Vagina (tissue), 2 donors: Measurements from ENCODE around the gene ADAMTS17. TPM values are rescaled to one million over a fixed set of nuclear protein-coding genes. Genes with fewer than 3 reads are reported as not detected.

Experiments
- DNase-seq, 2 donors: peaks; one replicate each; pipeline ENCODE4 v3.0.0-alpha.2; 2017; ENCODE audit errors: extremely low spot score in 2 of 2
- H3K27ac ChIP-seq: fragments of 200-600 bp; sonication (generic); one replicate; pipeline ENCODE4 v1.5.1; 2019
- H3K27me3 ChIP-seq: fragments of 200-600 bp; sonication (generic); one replicate; pipeline ENCODE4 v1.5.1; 2019
- H3K36me3 ChIP-seq, 2 donors: fragments of 200-600 bp; sonication (generic); one replicate each; pipeline ENCODE4 v1.5.1; 2017 to 2019
- H3K4me1 ChIP-seq: fragments of 200-600 bp; sonication (generic); one replicate; pipeline ENCODE4 v1.5.1; 2019
- H3K4me3 ChIP-seq, 2 donors: fragments of 200-600 bp; sonication (generic); 1 replicate in 1 of 2; 2 replicates in 1 of 2; pipeline ENCODE4 v1.5.1; 2016 to 2019
- H3K9me3 ChIP-seq: fragments of 200-600 bp; sonication (generic); one replicate; pipeline ENCODE4 v1.5.1; 2019
- POLR2A ChIP-seq, 2 donors: fragments of 450-650 bp; IDR thresholded peaks; one replicate each; pipeline ENCODE4 v1.6.1; 2017; ENCODE audit warnings: antibody characterized with exemption in 2 of 2, mild to moderate bottlenecking in 2 of 2, moderate library complexity in 2 of 2
- POLR2AphosphoS5 ChIP-seq, 2 donors: sonication (generic); formaldehyde crosslinking; IDR thresholded peaks; one replicate each; pipeline ENCODE4 v1.9.0; 2017; ENCODE audit warnings: antibody characterized with exemption in 2 of 2, mild to moderate bottlenecking in 2 of 2, low read depth in 1 of 2; ENCODE audit not compliant: insufficient read depth in 1 of 2
- intact Hi-C: fragments of 100-400 bp; cut with DNase I; formaldehyde crosslinking; loops from one replicate; pipeline ENCODE4 v1.15.1; 2023
- total RNA-seq: library from RNA; depleted of rRNA; stranded (reverse); fragments of >200 nt; gene quantifications from one replicate; pipeline ENCODE4 v1.2.3, GENCODE V29; 2016
- TF ChIP-seq, protein P1 (sequence below), 3 experiments: fragments of 450-650 bp in 2 of 3; fragments of 200-600 bp in 1 of 3; sonication (generic) in 1 of 3; IDR thresholded peaks; one replicate each; pipeline ENCODE4 v1.5.1; 2017 to 2019; ENCODE audit warnings: antibody characterized with exemption in 3 of 3, mild to moderate bottlenecking in 2 of 3, moderate library complexity in 2 of 3

Gene ADAMTS17
- total RNA-seq, 1 donor from 2014 or later = 16.0 TPM

- Histone ChIP-seq H3K4me3 (no peak overlapping the region), H3K27ac (no peak overlapping the region), H3K9me3 (peaks cover 7% of the 10 kb centered on the region), H3K27me3 (no peaks in the 10 kb centered on the region), H3K36me3 (no peaks in the 10 kb centered on the region), H3K4me1 (no peaks in the 10 kb centered on the region)
- TF ChIP-seq, protein P1, sequence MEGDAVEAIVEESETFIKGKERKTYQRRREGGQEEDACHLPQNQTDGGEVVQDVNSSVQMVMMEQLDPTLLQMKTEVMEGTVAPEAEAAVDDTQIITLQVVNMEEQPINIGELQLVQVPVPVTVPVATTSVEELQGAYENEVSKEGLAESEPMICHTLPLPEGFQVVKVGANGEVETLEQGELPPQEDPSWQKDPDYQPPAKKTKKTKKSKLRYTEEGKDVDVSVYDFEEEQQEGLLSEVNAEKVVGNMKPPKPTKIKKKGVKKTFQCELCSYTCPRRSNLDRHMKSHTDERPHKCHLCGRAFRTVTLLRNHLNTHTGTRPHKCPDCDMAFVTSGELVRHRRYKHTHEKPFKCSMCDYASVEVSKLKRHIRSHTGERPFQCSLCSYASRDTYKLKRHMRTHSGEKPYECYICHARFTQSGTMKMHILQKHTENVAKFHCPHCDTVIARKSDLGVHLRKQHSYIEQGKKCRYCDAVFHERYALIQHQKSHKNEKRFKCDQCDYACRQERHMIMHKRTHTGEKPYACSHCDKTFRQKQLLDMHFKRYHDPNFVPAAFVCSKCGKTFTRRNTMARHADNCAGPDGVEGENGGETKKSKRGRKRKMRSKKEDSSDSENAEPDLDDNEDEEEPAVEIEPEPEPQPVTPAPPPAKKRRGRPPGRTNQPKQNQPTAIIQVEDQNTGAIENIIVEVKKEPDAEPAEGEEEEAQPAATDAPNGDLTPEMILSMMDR (IDR thresholded peaks at IDR 0.05) = no peak
- peak in 1 of 2 donors; percentile 65 for TF ChIP-seq POLR2AphosphoS5 (IDR thresholded peaks at IDR 0.05; ENCODE audit: insufficient read depth in 1 of 2, low read depth in 1 of 2)
- DNase-seq = no peak
- intact Hi-C loops = no loop called here
These were observed 218.2 kb downstream of the ADAMTS17 start for GRCh38 chr15:100123611-100124010.

DNA sequence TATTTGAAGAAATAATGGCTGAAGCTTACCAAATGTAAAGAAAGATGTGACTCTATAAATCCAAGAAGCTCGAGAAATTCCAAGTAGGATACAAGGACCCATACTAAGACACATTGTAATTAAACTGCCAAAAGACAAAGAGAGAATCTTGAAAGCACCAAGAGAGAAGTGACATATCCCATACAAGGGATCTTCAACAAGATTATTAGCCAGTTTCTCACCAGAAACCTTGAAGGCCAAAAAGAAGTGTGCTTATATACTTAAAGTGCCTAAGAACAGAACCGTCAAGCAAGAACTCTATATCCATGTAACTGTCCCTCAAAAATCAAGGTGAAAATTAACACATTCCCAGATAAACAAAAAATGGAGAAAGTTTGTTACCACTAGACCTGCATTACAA, 220.5 kb downstream of the ADAMTS17 start:
- intact Hi-C loops = no loop called here
- H3K9me3 ChIP-seq = peaks cover 7% of the 10 kb centered on the region
- H3K4me1 ChIP-seq = no peaks in the 10 kb centered on the region
- H3K27ac ChIP-seq = no peak overlapping the region
- H3K4me3 ChIP-seq = no peak overlapping the region
- H3K36me3 ChIP-seq = no peaks in the 10 kb centered on the region
- DNase-seq = no peak
- TF ChIP-seq POLR2AphosphoS5 (IDR thresholded peaks at IDR 0.05; ENCODE audit: insufficient read depth in 1 of 2, low read depth in 1 of 2) = no peak
- TF ChIP-seq, protein P1 (IDR thresholded peaks at IDR 0.05) = no peak
- H3K27me3 ChIP-seq = no peaks in the 10 kb centered on the region

DNA sequence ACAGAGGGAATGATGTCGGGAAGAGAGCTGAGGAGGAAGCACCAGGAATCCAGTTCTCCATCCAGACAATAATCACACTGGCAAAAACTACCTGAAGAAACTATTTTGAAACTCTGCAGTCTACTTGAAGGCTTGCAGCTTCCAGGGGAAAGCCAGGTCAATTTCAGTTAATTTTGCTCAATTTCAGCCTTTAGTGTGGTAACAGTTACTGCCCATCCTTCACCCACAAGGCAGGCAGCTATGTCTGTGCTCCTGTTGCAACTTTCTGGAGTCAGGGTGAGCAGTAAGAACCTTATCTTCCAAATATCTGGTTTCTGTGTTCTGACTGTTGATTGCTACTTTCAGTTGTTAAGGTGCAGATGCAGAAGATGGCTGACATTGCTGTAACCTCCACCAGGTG, 221.7 kb downstream of the ADAMTS17 start:
- no peak for DNase-seq
- H3K36me3 ChIP-seq = no peaks in the 10 kb centered on the region
- TF ChIP-seq POLR2AphosphoS5 (IDR thresholded peaks at IDR 0.05; ENCODE audit: insufficient read depth in 1 of 2, low read depth in 1 of 2) (no peak), POLR2A (IDR thresholded peaks at IDR 0.05) (no peak)
- TF ChIP-seq, protein P1 (IDR thresholded peaks at IDR 0.05) = no peak
- no peak overlapping the region for H3K27ac ChIP-seq
- H3K4me1 ChIP-seq = peaks cover 6% of the 10 kb centered on the region
- no peaks in the 10 kb centered on the region for H3K27me3 ChIP-seq
- intact Hi-C loops = no loop called here
- no peak overlapping the region for H3K4me3 ChIP-seq
- peaks cover 7% of the 10 kb centered on the region for H3K9me3 ChIP-seq

DNA sequence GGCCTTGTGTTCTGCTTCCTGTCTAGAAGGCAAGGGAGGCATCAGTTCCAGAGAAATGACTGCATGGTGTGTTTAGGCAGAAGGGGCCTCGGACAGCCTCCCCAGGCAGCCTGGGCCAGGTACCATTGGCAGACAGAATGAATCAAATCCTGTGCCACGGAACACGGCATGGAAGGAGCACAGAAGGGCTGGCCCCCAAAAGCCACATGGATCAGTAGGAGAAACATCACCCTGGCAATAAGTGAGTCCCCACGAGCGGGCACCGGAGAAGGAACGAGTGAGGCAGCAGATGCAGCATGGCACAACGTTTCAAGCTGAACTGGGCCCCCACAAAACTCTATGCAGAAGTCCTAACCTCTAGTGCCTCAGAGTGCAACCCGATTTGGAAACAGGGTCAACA, 223.2 kb downstream of the ADAMTS17 start:
- no peaks in the 10 kb centered on the region for H3K27me3 ChIP-seq
- H3K27ac ChIP-seq = no peak overlapping the region
- intact Hi-C loops = no loop called here

GRCh38 chr15:100116416-100117190, 225.2 kb downstream of the ADAMTS17 start:
- Histone ChIP-seq H3K4me3 (no peak overlapping the region), H3K9me3 (peaks cover 4% of the 10 kb centered on the region), H3K4me1 (peaks cover 23% of the 10 kb centered on the region), H3K36me3 (no peaks in the 10 kb centered on the region), H3K27ac (no peak overlapping the region), H3K27me3 (no peaks in the 10 kb centered on the region)
- intact Hi-C loops = no loop called here
- DNase-seq = no peak
- no peak for TF ChIP-seq POLR2AphosphoS5 (IDR thresholded peaks at IDR 0.05; ENCODE audit: insufficient read depth in 1 of 2, low read depth in 1 of 2)
- TF ChIP-seq, protein P1 (IDR thresholded peaks at IDR 0.05) = no peak
- TF ChIP-seq POLR2A (IDR thresholded peaks at IDR 0.05) = no peak

More for the DNA sequence above, 223.2 kb downstream of the ADAMTS17 start:
- TF ChIP-seq, protein P1 (IDR thresholded peaks at IDR 0.05) = no peak
- no peak for TF ChIP-seq POLR2A (IDR thresholded peaks at IDR 0.05)
- TF ChIP-seq POLR2AphosphoS5 (IDR thresholded peaks at IDR 0.05; ENCODE audit: insufficient read depth in 1 of 2, low read depth in 1 of 2) = no peak
- H3K9me3 ChIP-seq = peaks cover 7% of the 10 kb centered on the region
- no peak for DNase-seq
- peaks cover 13% of the 10 kb centered on the region for H3K4me1 ChIP-seq
- no peak overlapping the region for H3K4me3 ChIP-seq
- H3K36me3 ChIP-seq = no peaks in the 10 kb centered on the region
